H1 (cell line): ENCODE data around the gene TLCD3A. TPM values are rescaled to one million over a fixed set of nuclear protein-coding genes. Genes with fewer than 3 reads are reported as not detected.

Experiments
- CTCF ChIA-PET: fragments of 300-600 bp; sonication (Branson Sonifier 250); formaldehyde crosslinking; loops from one replicate; lab custom pipeline; 2021; ENCODE audit not compliant: partially characterized antibody; lab: Charles Lee
- POLR2A ChIA-PET: fragments of 300-600 bp; sonication (Branson Sonifier 250); formaldehyde crosslinking; loops from one replicate; lab custom pipeline; 2021; ENCODE audit warnings: inconsistent platforms; ENCODE audit not compliant: partially characterized antibody; lab: Charles Lee
- DNase-seq, 2 experiments: peaks; one replicate each; pipeline versions ENCODE4 v3.0.0 to v3.0.0-alpha.2; 2010 to 2022; ENCODE audit warnings: low spot score in 2 of 2, low read depth in 1 of 2, mixed read lengths in 1 of 2
- FAIRE-seq: peaks from 2 replicates; lab custom pipeline; 2011; peaks lifted over from hg19 to GRCh38; lab: Jason Lieb, UNC
- H2AFZ ChIP-seq: 2 replicates; pipeline ENCODE4 v1.8.1; 2012; ENCODE audit warnings: low read length, inconsistent platforms
- H2AK5ac ChIP-seq: 2 replicates; pipeline ENCODE4 v1.6.1; 2013; ENCODE audit warnings: low read depth, low read length
- H2BK120ac ChIP-seq: replicated peaks from 2 replicates; pipeline ENCODE3; 2013; ENCODE audit warnings: low read depth, low read length, inconsistent platforms
- H2BK12ac ChIP-seq: 2 replicates; pipeline ENCODE4 v1.6.1; 2013; ENCODE audit warnings: low read depth, low read length
- H2BK15ac ChIP-seq: 2 replicates; pipeline ENCODE4 v1.6.1; 2013; ENCODE audit warnings: low read length
- H2BK20ac ChIP-seq: 2 replicates; pipeline ENCODE4 v1.6.1; 2013; ENCODE audit warnings: low read length
- H2BK5ac ChIP-seq: 2 replicates; pipeline ENCODE4 v1.6.1; 2013; ENCODE audit warnings: low read depth, low read length
- H3K14ac ChIP-seq: 2 replicates; pipeline ENCODE4 v1.6.1; 2013; ENCODE audit warnings: inconsistent platforms; ENCODE audit not compliant: insufficient read length
- H3K18ac ChIP-seq: 2 replicates; pipeline ENCODE4 v1.6.1; 2013; ENCODE audit warnings: low read length; ENCODE audit errors: extremely low read depth
- H3K23ac ChIP-seq: 2 replicates; pipeline ENCODE4 v1.6.1; 2013; ENCODE audit warnings: inconsistent platforms; ENCODE audit not compliant: insufficient read length
- H3K23me2 ChIP-seq: 2 replicates; pipeline ENCODE4 v1.6.1; 2013; ENCODE audit warnings: low read depth, low read length
- H3K27ac ChIP-seq: 2 replicates; pipeline ENCODE4 v1.6.1; 2011; ENCODE audit warnings: low read depth, low read length, inconsistent platforms
- H3K27me3 ChIP-seq, 4 experiments: replicated peaks in 1 of 4; 1 replicate in 1 of 4; 2 replicates in 3 of 4; pipeline versions ENCODE4 v1.6.1 to v1.8.1; 2011 to 2013; ENCODE audit warnings: low read length in 3 of 4, mild to moderate bottlenecking in 3 of 4, inconsistent platforms in 2 of 4, mixed read lengths in 2 of 4, moderate library complexity in 1 of 4; ENCODE audit not compliant: control insufficient read depth in 3 of 4, insufficient read depth in 3 of 4; ENCODE audit errors: extremely low read depth in 1 of 4
- H3K36me3 ChIP-seq, 4 experiments: 2 replicates each; pipeline versions ENCODE4 v1.6.1 to v1.8.1; 2011 to 2013; ENCODE audit warnings: mild to moderate bottlenecking in 4 of 4, low read length in 3 of 4, moderate library complexity in 2 of 4, control low read depth in 1 of 4, inconsistent platforms in 1 of 4; ENCODE audit not compliant: insufficient read depth in 4 of 4, control insufficient read depth in 2 of 4
- H3K4ac ChIP-seq: replicated peaks from 2 replicates; pipeline ENCODE3; 2013; ENCODE audit warnings: low read length, low read depth, mixed read lengths, inconsistent platforms; ENCODE audit not compliant: insufficient read length
- H3K4me1 ChIP-seq, 4 experiments: replicated peaks in 1 of 4; 1 replicate in 1 of 4; 2 replicates in 3 of 4; pipeline versions ENCODE4 v1.6.1 to v1.8.1; 2011 to 2013; ENCODE audit warnings: low read length in 3 of 4, inconsistent platforms in 2 of 4, mixed read lengths in 1 of 4; ENCODE audit not compliant: insufficient read depth in 4 of 4, control insufficient read depth in 3 of 4
- H3K4me2 ChIP-seq, 2 experiments: 2 replicates each; pipeline versions ENCODE4 v1.6.1 to v1.8.1; 2011 to 2013; ENCODE audit warnings: low read depth in 2 of 2, low read length in 2 of 2, control low read depth in 1 of 2, inconsistent platforms in 1 of 2, mild to moderate bottlenecking in 1 of 2; ENCODE audit not compliant: insufficient read depth in 1 of 2
- H3K4me3 ChIP-seq, 4 experiments: fragments of 200-600, 300-600 bp in 1 of 4; sonication (generic), shearing (Covaris generic), sonication (Bioruptor Twin) in 1 of 4; 2 replicates each; pipeline versions ENCODE4 v1.5.1 to v1.8.1; 2011 to 2016; ENCODE audit warnings: low read length in 4 of 4, low read depth in 3 of 4, control low read depth in 2 of 4, inconsistent platforms in 2 of 4, mild to moderate bottlenecking in 2 of 4, mixed read lengths in 1 of 4, moderate library complexity in 1 of 4; ENCODE audit not compliant: insufficient read depth in 2 of 4; ENCODE audit errors: extremely low read depth in 1 of 4
- H3K56ac ChIP-seq: replicated peaks from 2 replicates; pipeline ENCODE3; 2013; ENCODE audit warnings: low read depth, mild to moderate bottlenecking, mixed read lengths, low read length, inconsistent platforms; ENCODE audit not compliant: insufficient read length
- H3K79me1 ChIP-seq: 2 replicates; pipeline ENCODE4 v1.6.1; 2013; ENCODE audit warnings: low read depth, low read length, control low read depth
- H3K79me2 ChIP-seq, 2 experiments: 2 replicates each; pipeline versions ENCODE4 v1.6.1 to v1.8.1; 2012 to 2013; ENCODE audit warnings: low read length in 2 of 2, mild to moderate bottlenecking in 2 of 2, inconsistent platforms in 1 of 2; ENCODE audit not compliant: insufficient read depth in 2 of 2, control insufficient read depth in 1 of 2
- H3K9ac ChIP-seq, 4 experiments: replicated peaks in 1 of 4; 1 replicate in 1 of 4; 2 replicates in 3 of 4; pipeline versions ENCODE4 v1.6.1 to v1.8.1; 2011 to 2013; ENCODE audit warnings: low read depth in 3 of 4, low read length in 3 of 4, control low read depth in 2 of 4, mild to moderate bottlenecking in 2 of 4, moderate library complexity in 2 of 4, inconsistent platforms in 1 of 4; ENCODE audit errors: extremely low read depth in 1 of 4
- H3K9me3 ChIP-seq, 2 experiments: 2 replicates each; pipeline versions ENCODE4 v1.6.1 to v1.8.1; 2012 to 2013; ENCODE audit warnings: mild to moderate bottlenecking in 2 of 2, moderate library complexity in 2 of 2, control low read depth in 1 of 2, inconsistent platforms in 1 of 2, low read depth in 1 of 2, low read length in 1 of 2, mixed read lengths in 1 of 2; ENCODE audit not compliant: insufficient read depth in 2 of 2
- H4K20me1 ChIP-seq, 2 experiments: replicated peaks in 1 of 2; 2 replicates each; pipeline versions ENCODE3 to v1.8.1; 2011 to 2013; ENCODE audit warnings: inconsistent platforms in 2 of 2, low read length in 2 of 2, mild to moderate bottlenecking in 1 of 2; ENCODE audit not compliant: insufficient read depth in 2 of 2, control insufficient read depth in 1 of 2
- H4K5ac ChIP-seq: 2 replicates; pipeline ENCODE4 v1.6.1; 2013; ENCODE audit warnings: low read length, low read depth, mixed read lengths, inconsistent platforms; ENCODE audit not compliant: insufficient read length
- H4K8ac ChIP-seq: 2 replicates; pipeline ENCODE4 v1.8.0; 2013; ENCODE audit warnings: mild to moderate bottlenecking, moderate library complexity, low read length, inconsistent platforms; ENCODE audit not compliant: insufficient read depth; ENCODE audit errors: extremely low read depth
- H4K91ac ChIP-seq: replicated peaks from 2 replicates; pipeline ENCODE3; 2013; ENCODE audit warnings: low read length, mixed read lengths, inconsistent platforms; ENCODE audit not compliant: insufficient read length
- CREB1 ChIP-seq: IDR thresholded peaks from 2 replicates; pipeline ENCODE4 v1.6.1; 2012; ENCODE audit warnings: inconsistent platforms
- CTBP2 ChIP-seq: IDR thresholded peaks from 2 replicates; pipeline ENCODE4 v1.7.0; 2011; ENCODE audit warnings: borderline replicate concordance, mild to moderate bottlenecking, moderate library complexity, mixed read lengths, low read length; ENCODE audit not compliant: insufficient read depth, insufficient read length
- KDM5A ChIP-seq: fragments of 200-600 bp; IDR thresholded peaks from 2 replicates; pipeline ENCODE4 v1.7.1; 2012; ENCODE audit warnings: mild to moderate bottlenecking, low read length, inconsistent platforms, mixed read lengths
- SUZ12 ChIP-seq: fragments of 200-600 bp; sonication (generic); IDR thresholded peaks from 2 replicates; pipeline ENCODE4 v1.6.1; 2012; ENCODE audit warnings: mild to moderate bottlenecking, inconsistent platforms, low read length, moderate library complexity, mixed read lengths
- YY1 ChIP-seq: IDR thresholded peaks from 2 replicates; pipeline ENCODE4 v1.6.1; 2011; ENCODE audit warnings: low read depth, mild to moderate bottlenecking, low read length
- WGBS, 2 experiments: shearing (Covaris generic) in 1 of 2; methylation state at CpG; one replicate each; pipeline versions ENCODE4 v1.1.6 to v1.1.7; 2013 to 2015; ENCODE audit warnings: low lambda C conversion rate in 2 of 2, mixed read lengths in 2 of 2, inconsistent platforms in 1 of 2, low coverage in 1 of 2, missing lambda C conversion rate in 1 of 2; ENCODE audit not compliant: insufficient replicate concordance in 2 of 2, insufficient coverage in 1 of 2, insufficient read length in 1 of 2; ENCODE audit errors: extremely low coverage in 1 of 2, missing lambda C conversion rate in 1 of 2; 5-methylcytosine and 5-hydroxymethylcytosine counted together
- polyA plus RNA-seq, 7 experiments: library from polyadenylated mRNA; depleted of rRNA in 3 of 7; stranded (reverse) in 5 of 7; unstranded in 2 of 7; fragments of >200 nt in 5 of 7; fragments of 200-250 nt in 2 of 7; gene quantifications; 1 replicate in 5 of 7; 2 replicates in 1 of 7; 4 replicates in 1 of 7; pipeline versions ENCODE4 v1.2.1 to v1.2.3, GENCODE V29; 2011 to 2013; ENCODE audit warnings: missing spikeins in 2 of 7, mixed read lengths in 2 of 7
- total RNA-seq: library from RNA; stranded (reverse); fragmentation: NEBNext Ultra II Directional; extraction: Animal tissue kit (Norgen Biotek cat#: 25700); gene quantifications from 2 replicates; pipeline ENCODE4 v1.2.1, GENCODE V29; 2021
- TF ChIP-seq, protein P1 (sequence below): IDR thresholded peaks from 2 replicates; pipeline ENCODE4 v1.6.1; 2012; ENCODE audit warnings: inconsistent platforms

The TLCD3A gene
- total and polyA plus RNA-seq, 2 of the 8 experiments (the other 6 are each of a cell fraction or from before 2014, with no cell fraction given) = 26.1 to 48.8 TPM

DNA sequence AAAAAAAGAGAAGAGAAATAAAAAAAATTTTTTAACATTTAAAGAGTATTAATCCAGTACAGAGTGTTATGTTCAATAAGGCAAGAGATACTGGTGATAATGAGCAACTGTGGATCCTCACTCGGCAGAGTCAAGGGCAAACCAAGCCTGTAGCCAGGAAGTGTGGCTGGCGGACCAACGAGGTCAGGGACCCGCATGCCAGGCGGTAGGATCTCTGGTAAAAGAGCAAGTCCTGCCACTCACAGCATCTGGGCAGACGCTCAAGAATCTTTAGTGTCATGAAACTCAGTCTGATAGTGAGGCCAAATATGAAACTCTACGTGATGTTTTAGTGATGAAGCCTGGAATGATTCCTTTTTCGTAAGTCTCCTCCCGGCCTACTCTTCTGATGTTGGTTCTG is 28.0 kb downstream of the TLCD3A start:
- Histone ChIP-seq H2BK20ac (no peak overlapping the region), H3K9ac (no peak overlapping the region), H4K8ac (no peak overlapping the region), H3K9me3 (no peaks in the 10 kb centered on the region), H4K20me1 (no peaks in the 10 kb centered on the region), H3K23ac (no peak overlapping the region), H4K91ac (no peak overlapping the region), H2AK5ac (no peak overlapping the region), H3K36me3 (peaks cover 14 to 51% (median 27%) of the 10 kb centered on the region in 4 experiments; a peak in 7 of 8 replicates), H3K14ac (no peak overlapping the region), H2BK120ac (no peak overlapping the region), H2BK15ac (no peak overlapping the region), H3K56ac (no peak overlapping the region), H4K5ac (no peak overlapping the region), H3K18ac (no peak overlapping the region), H3K4me2 (no peak overlapping the region), H3K79me2 (no peaks in the 10 kb centered on the region), H2AFZ (no peak overlapping the region), H3K27me3 (no peaks in the 10 kb centered on the region), H3K79me1 (no peaks in the 10 kb centered on the region; the same call in 1 of the 2 replicates), H3K23me2 (no peaks in the 10 kb centered on the region), H3K4ac (no peak overlapping the region), H2BK12ac (no peak overlapping the region), H3K4me3 (no peak overlapping the region), H3K4me1 (no peaks in the 10 kb centered on the region), H2BK5ac (no peak overlapping the region), H3K27ac (no peak overlapping the region)
- ChIA-PET CTCF (interaction anchor here (1.2 kb wide), 1 partner anchor 9 kb away, joined by 4 read pairs; no protein-coding TSS in a partner anchor), POLR2A (no interaction called here)
- TF ChIP-seq KDM5A (no peak), YY1 (no peak), SUZ12 (no peak), CTBP2 (no peak), CREB1 (no peak)
- TF ChIP-seq, protein P1, sequence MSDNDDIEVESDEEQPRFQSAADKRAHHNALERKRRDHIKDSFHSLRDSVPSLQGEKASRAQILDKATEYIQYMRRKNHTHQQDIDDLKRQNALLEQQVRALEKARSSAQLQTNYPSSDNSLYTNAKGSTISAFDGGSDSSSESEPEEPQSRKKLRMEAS = no peak
- DNase-seq (no peak), FAIRE-seq (no peak)
- WGBS, 2 experiments = 97% methylated on average over 9 of the region's 9 CpGs; no CpG with 5 or more reads in 1 of the 2 experiments
